Left lobe of liver (tissue), 2 donors: ENCODE measurements around the gene FBXL17. TPM values are rescaled to one million over a fixed set of nuclear protein-coding genes. Genes with fewer than 3 reads are reported as not detected.

Source experiments
- ATAC-seq: fragments of 200-7000 bp; cut with Tn5 transposase; one replicate; pipeline ENCODE4 v1.9.1; 2020; ENCODE audit warnings: mild to moderate bottlenecking, moderate library complexity
- DNase-seq: peaks from one replicate; pipeline ENCODE4 v3.0.0-alpha.2; 2020; ENCODE audit warnings: low spot score
- total RNA-seq: library from RNA; stranded (reverse); gene quantifications from one replicate; pipeline ENCODE4 v1.2.1, GENCODE V29; 2021
- donor health status: DM: no; HTN: no; CAD: no; lungs with moderate emphysema.
- donor health status: DM: no; HTN: yes; CAD: no.

The FBXL17 gene
- total RNA-seq, 1 donor from 2014 or later: 9.6 TPM

DNA sequence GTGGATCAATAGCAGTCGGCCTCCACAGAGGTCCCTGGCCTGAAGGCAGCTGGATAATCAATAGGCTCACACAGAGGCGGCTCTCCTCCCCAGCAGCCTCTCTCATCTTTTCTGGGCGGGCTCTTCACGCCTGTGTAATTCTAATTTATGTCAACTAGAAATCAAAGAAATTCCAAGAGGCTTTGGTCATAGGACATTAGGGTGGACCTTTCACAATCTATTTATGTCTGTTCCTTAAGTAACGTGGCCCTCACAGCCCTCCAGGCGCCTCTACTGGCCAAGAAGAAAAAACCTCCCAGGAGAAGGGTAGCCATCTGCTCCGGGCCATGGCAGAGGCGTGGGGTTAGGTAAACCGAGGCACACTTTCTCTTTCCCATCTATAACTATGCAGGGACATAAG, 506.1 kb downstream of the FBXL17 start:
- no peak for DNase-seq
- ATAC-seq: no peak

DNA sequence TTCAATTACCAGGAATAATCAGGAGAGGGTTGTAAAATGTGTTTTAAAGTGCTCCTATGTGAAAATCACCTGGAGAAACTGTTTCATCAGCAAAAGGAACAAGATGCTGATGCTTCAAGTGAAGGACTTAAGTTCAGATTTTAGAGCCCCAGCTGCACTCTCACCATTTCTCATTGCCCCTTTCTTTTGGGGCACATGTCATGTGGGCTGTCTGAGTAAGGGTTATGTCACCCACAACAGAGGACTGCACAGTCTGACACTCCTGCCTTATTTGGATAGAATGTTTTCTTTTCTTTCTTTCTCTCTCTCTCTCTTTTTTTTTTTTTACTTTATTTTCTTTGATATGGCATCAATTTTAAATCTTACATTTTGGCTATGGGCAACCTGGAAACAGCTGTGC, 507.1 kb downstream of the FBXL17 start:
- DNase-seq (no peak), ATAC-seq (no peak)

DNA sequence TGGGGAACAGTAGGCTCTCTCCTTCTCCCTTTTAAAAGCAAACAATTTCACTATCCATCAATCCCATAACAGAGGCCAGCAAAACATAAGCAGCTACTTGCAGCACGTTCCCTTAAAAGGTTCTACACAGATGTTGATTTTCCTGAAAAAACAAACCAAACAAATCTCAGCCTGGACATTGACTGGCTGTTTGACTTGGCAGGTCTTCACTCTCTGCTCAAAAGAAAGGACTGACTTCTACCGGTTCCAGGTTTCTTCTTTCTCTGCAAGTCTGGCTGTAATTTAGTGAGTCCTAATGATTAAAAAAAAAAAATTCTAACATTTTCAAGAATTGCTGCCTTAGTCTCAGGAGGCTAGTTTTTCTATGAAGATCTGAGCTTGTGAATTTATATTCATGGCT, 508.0 kb downstream of the FBXL17 start:
- no peak for DNase-seq
- ATAC-seq: peak; percentile 98

DNA sequence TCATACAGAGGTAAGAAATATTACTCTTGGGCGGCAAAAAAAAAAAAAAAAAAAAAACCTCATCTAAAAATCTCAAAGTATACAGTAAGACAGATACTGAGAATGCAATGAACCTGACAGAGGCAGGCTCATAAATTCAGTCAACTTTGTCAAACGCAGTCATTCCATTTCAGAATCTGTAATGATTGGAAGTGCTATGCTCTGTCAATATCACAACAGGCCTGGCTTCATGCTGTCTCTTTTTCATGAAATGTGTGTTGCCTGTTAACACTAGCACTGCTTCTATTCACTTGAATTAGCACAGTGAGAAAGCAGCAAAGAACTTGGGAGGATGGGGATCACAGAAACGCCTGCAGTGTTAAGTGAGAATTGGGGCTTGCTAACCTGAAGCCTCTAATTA, 510.9 kb downstream of the FBXL17 start:
- ATAC-seq (no peak), DNase-seq (no peak)

DNA sequence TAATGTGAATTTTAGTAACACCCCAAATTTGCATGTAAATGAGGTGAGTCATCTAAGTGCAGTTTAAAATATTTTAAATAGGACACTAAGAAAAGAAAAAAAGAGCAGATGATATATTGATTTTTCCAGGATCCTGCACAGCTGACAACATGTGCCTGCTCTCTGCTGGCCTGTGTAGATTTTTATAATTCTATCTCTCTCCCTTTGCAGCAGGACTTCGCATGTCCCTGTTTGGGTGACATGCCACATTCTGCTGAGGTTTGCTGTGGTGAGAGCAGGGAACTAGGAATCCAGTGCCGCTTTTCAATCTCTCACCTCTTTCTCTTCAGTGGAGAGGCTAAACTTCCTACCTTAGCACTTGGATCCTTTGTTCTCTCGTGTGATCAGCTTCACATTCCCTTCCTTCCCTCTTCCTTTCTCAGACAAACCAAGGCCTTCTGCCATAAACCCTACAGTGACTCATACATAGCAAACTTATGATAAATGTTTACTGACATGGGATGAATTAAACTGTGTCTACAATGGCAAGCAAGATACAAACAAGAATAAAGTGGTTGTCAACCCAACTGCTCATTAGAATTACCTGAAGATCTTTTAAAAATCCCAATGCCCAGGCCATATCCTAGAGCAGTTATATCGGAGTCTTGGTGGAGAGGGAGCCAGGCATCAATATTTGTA, 512.3 kb downstream of the FBXL17 start:
- ATAC-seq (no peak), DNase-seq (no peak)

DNA sequence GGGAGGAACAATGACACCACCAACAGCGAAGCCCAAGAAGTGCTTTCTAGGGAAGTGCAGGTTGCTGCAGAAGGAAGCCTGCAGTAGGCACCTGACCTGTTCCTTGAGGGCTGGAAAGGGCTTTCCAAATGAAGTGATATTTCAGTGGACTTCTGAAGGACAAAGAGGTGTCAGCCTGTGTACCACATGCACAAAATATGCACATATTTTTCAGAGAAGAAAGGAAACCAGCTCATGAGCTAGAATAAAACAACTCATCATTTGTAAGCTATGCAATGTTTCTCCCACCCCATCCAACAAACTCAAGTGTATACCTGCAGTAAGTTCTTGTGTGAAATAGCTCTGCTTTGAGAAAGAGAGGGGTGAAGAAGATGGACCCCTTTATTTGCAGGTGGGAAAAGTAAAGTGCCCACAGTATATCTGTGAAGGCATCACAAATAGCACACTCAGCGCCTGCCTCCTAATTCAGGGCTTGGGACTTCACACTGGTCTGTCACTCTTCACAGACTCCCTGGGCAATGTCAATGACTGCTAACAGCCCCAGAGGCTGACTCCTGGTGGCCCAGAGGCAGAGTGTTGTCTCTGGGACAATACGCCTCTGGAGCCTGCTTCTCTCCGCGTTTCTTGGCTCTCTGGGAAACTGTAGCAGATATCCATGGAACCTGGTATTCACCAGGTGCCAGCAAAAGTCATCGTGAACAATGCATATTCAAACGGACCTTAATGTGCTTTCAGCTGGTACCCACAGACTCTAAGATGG, 513.1 kb downstream of the FBXL17 start:
- DNase-seq (no peak), ATAC-seq (no peak)

DNA sequence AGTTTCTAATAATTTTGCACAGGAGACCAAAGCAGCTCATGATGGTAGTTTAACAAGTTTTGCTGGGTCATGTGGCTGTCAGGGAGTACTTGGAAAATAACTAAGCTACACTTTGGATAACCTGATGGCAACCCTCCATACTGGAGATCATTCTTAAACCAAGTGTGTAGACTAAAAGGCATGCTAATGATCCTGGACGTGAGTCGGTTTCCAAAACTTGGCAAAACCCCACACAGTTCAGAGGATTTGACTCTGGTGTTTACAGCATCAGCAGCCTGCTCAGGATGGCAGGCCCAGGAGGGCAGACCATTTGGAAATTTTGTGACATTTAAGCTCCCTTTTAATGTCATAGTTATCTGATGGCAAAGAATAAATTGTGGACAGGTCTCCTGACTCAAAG, 514.6 kb downstream of the FBXL17 start:
- no peak for DNase-seq
- ATAC-seq: no peak

DNA sequence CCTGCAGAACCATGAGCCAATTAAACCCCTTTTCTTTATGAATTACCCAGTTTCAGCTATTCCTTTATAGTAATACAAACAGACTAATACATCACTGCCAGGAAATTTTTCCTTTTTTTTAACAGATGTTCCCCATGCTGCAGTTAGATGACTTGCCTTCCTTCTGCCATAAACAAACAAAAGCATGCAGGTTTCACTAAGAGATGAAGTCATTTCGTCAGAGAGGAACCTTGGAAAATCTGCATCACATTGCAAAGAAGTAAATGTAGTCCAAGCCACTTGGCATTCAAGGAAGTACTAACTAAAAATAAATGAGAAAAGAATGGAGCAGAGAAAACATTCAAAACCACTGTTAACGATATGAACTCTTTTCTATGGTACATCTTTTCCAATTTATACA, 517.1 kb downstream of the FBXL17 start:
- no peak for ATAC-seq
- no peak for DNase-seq

DNA sequence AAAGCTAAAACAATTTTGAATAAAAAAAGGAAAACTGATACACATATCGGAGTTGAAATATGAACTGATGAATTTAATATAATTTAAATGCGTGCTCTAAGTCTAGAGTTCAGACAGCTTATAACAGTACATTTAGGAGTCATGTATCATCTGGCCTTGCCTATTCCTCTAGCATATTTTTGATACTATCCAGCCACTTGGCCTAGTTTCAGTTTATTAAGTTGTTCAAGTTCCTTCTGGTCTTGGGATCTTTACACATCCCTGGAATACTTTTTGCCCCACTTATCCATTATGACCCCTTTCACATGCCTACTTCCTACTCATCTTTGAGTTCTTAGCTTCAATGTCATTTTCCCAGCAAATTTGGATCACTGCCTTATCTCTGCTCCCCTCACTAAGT, 518.8 kb downstream of the FBXL17 start:
- ATAC-seq: no peak
- no peak for DNase-seq

DNA sequence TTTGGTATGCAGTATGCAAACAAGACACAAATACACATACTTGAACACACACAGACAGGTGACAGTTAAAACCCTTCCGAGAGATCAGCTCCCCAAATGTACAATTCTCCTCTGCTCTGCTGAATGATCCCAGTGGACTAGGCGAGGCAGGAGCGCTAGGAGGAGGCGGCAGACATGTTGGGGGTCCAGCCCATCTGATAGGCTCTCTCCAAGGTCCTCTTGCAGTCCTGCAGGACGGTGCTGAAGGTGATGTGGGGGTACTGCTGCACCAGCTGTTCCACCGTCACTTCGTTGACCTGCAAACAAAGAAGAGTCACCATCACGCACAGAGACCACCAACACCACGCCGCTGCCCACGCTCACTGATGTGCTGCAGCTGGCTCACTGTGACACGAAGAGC, 520.3 kb downstream of the FBXL17 start:
- no peak for DNase-seq
- ATAC-seq: no peak

DNA sequence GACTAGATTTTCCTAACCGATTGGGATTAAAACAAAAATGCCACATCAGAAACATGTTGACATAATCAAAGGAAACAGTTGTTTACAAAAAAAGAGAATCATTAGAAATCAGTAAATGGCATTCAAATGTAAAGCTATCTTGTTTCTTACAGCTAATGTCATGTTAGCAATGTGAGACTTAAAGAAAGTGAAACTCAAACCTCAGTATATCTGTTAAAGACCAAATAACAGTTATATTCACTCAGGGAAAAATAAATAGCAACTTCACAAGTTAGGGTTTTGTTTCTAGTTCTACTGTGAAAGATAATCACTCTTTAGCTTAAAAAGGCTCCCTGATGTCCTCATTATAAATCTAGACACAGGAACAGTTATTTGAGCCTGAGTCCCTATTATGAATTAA, 521.9 kb downstream of the FBXL17 start:
- ATAC-seq: no peak
- DNase-seq: no peak

DNA sequence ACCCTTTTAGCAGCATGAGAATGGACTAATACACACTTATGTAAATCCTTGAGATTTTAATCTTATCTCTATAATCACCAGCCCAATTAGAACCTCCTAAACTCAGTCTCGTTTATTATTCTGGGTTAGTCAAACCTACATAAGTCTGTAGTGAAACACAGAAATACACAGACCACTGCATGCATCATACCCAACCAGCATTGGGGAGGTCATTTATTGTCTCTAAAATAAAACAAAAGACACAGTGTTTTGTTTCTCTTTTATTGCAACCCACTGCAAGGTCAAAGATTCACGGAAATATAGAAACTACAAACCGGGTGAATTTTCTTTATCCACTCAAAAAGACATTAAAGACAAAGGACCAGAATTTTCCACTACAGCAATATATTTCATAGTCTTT, 523.1 kb downstream of the FBXL17 start:
- ATAC-seq: no peak
- DNase-seq: no peak

DNA sequence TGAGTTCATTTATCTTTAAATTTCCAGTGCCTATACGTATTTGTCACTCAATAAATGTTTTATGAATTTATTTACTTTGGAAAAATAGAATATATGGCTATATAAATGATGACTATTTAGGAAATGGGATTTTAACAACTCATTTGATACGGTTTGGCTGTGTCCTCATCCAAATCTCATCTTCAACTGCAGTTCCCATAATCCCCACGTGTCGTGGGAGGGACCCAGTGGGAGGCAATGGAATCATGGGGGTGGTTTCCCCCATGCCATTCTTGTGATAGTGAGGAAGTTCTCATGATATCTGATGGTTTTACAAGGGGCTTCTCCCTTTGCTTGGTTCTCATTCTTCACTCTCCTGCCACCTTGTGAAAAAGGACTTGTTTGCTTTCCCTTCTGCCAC, 523.6 kb downstream of the FBXL17 start:
- DNase-seq: no peak
- no peak for ATAC-seq

DNA sequence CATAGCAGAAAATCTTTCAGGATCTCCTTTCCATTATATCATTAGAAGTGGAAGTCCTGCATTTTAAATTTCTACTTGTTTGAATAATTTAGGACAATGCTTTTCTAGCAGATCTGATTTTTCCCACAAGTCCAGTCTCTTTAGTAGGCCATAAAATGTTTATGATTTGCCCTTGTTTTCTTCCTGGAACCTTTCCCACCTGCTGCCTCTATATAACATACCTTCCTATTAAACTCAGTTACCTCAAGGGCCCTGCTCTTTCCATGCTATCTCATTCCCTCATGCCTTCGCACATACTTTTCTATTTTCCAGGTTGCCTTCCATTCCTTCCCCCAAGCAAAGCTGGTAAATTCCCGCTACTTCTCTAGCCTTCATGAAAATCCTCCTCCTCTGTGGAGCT, 524.1 kb downstream of the FBXL17 start:
- DNase-seq (no peak), ATAC-seq (no peak)

DNA sequence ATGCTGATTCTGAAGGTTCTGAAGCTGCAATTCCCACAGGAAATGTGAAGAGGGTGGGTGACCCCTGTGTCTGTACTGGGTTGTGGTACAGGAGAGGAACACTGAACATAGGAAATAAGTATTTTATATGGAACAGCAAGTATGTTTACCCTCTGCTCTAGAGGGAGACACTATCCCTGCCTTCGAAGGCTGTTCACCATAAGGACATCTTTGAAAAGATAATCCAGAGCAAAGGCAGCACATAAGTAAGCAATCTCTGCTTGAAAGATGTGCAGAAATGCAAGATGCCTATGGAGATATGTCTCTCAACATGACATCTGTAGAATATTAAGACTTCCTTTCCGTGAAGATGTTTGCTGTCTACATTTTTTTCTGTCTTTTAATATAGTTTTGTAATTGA, 526.7 kb downstream of the FBXL17 start:
- DNase-seq (no peak), ATAC-seq (peak; percentile 36)

DNA sequence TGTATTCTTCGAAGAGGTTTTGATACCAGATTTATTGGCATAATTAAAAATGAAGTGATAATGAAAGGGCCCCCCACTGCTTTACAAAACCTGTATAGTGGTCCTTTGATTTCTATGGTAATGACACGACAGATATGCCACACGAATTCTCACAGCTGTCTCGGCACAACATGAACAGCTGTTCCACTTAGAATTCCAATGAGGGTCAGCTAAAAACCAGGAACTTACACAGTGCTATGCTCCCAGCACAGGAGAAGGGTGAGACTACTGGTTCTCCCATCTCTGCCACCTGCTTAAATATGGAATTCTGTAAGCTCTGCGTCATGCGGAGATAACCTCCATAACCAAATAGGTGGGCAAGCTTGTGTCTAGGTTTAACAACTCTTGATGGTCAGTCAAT, 528.2 kb downstream of the FBXL17 start:
- DNase-seq (no peak), ATAC-seq (no peak)

DNA sequence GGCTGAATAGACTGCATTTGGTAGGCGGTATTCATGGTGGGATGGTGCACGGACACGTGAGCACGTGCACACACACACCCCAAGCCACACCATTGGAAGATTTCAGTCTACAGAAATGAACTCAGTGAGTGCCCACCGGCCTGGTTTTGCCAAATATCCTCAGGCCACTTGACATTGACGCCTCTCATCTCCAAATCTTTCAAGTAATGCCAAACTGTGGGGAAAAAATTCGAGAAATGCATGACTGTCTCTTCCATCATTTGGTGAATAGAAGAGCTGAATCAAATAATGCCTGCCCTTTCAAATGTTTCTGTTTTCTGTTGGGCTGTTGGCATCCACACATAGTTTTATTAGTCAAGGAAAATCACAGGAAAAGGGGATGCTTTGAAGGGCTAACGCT, 528.9 kb downstream of the FBXL17 start:
- no peak for DNase-seq
- ATAC-seq: no peak

DNA sequence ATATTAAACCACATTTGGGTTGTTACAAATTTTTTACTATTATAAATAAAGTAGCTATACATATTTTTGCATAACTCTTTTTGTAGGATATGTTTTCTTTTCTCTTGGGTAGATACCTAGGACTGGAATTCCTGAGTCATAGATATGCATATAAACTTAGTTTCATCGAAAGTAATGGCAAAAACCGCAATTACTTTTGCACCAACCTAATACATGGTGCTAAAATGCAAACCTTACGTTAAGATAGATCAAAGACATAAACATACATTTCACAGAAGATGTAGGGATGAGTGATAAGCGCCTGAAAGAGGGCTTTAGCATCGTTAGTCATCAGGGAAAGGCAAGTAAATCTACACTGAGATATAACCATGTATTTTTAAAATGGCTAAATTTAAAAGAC, 532.8 kb downstream of the FBXL17 start:
- DNase-seq (no peak), ATAC-seq (no peak)

DNA sequence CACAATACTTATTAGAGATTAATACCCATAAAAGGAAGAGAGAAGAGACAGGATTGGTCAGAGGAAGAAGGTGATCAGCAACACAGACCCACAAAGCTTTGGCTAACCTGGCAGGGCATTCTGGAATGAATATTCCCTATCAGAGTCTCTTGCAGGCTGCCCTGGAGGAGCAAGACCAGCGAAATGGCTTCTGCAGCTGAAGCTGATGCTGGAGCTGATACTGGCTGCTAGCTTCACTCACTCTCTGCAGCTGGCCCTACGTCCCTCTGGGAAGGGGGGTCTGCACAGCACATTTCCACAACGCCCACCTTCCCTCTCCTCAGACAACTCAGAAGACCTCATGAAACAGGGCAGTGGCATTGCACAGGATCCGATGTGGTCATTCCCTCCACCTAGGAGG, 541.3 kb downstream of the FBXL17 start:
- ATAC-seq (no peak), DNase-seq (no peak)

DNA sequence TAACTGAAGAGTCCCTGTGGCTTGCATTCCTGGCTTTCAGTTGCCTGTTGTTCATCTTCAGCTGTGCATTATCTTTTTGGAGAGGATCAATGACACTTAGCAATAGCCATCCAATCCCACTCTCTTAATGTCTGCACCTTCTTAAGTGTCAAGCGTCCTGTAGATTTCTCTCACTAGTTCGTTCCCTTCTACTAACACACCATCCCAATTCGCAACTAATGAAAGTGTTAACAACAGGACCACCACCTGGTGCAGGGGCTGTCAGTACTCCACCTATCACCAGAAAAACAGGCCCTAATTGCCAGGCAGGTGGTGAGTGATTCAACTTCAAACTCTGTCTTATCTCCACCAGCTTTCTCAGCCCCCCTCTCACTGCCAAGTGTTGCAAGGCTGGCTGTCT, 541.7 kb downstream of the FBXL17 start:
- no peak for ATAC-seq
- DNase-seq: no peak

DNA sequence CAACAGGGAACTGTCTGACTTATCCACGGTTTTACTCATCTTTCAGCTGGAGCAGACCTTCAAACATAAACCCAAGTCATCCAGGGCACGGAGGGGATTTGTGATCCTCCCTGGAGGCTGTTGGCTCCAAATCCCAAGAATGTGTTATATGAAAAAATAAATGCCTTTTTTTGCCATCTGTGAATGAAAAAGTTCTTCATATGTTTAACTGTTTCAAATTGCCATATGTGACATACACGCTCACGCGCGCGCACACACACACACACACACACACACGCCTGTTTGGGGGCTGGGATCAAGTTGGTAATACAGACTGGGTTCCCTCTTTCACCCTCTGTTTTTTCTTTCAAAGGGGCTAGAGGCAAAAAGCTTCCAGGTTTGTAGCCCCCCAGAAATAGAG, 546.8 kb downstream of the FBXL17 start:
- DNase-seq (no peak), ATAC-seq (no peak)

DNA sequence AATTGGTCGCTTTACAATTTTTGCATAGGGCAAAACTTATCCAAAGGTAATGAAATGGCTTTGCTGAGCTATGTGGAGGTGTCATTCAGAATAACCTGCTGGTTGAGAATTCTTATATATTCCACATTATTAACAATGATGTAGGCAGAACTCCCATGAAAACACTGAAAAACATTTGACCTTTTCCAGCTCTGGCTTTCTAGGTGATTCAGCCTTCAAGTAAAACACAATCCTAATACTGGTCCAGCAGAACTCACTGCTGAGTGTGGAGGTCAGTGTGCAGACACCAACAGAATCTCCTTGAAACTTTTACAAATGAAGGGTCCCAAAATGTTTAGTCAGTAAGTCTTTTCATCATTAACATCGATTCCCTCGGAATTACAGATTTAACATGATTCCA, 549.2 kb downstream of the FBXL17 start:
- DNase-seq (no peak), ATAC-seq (no peak)
